Thyroid gland (tissue), 4 donors: Measurements from ENCODE around the gene DAB2IP. TPM values are rescaled to one million over a fixed set of nuclear protein-coding genes. Genes with fewer than 3 reads are reported as not detected.

Experiments used
- DNase-seq, 2 donors: peaks; one replicate each; pipeline ENCODE4 v3.0.0-alpha.2; 2019
- H3K27ac ChIP-seq, 3 donors: fragments of 200-600 bp; sonication (generic); 1 replicate in 2 of 3; 2 replicates in 1 of 3; pipeline ENCODE4 v1.5.1; 2016 to 2019; ENCODE audit warnings: mild to moderate bottlenecking in 1 of 3, moderate library complexity in 1 of 3
- H3K27me3 ChIP-seq: fragments of 200-600 bp; sonication (generic); one replicate; pipeline ENCODE4 v1.5.1; 2019
- H3K36me3 ChIP-seq, 2 donors: fragments of 200-600 bp; sonication (generic); one replicate each; pipeline ENCODE4 v1.5.1; 2016 to 2019
- H3K4me1 ChIP-seq, 2 donors: fragments of 200-600 bp; sonication (generic); one replicate each; pipeline ENCODE4 v1.5.1; 2017 to 2019
- H3K4me3 ChIP-seq, 3 donors: fragments of 200-600 bp; sonication (generic); replicated peaks in 1 of 3; 1 replicate in 2 of 3; 2 replicates in 1 of 3; pipeline ENCODE4 v1.5.1; 2016; ENCODE audit warnings: mild to moderate bottlenecking in 1 of 3
- H3K9me3 ChIP-seq: fragments of 200-600 bp; sonication (generic); one replicate; pipeline ENCODE4 v1.5.1; 2017
- POLR2A ChIP-seq, 2 donors: fragments of 450-650 bp; IDR thresholded peaks; one replicate each; pipeline ENCODE4 v1.6.1; 2017; ENCODE audit warnings: antibody characterized with exemption in 2 of 2, mild to moderate bottlenecking in 2 of 2, moderate library complexity in 1 of 2
- WGBS, 2 donors: methylation state at CpG; one replicate each; pipeline ENCODE4 v1.1.5; 2017; 5-methylcytosine and 5-hydroxymethylcytosine counted together
- intact Hi-C: fragments of 100-400 bp; cut with DNase I; formaldehyde crosslinking; loops from one replicate; pipeline ENCODE4 v1.15.1; 2023
- total RNA-seq, 4 donors: library from RNA; depleted of rRNA; stranded (reverse); fragments of >200 nt; gene quantifications; one replicate each; pipeline ENCODE4 v1.2.3, GENCODE V29; 2016
- TF ChIP-seq, protein P1 (sequence below), 6 experiments: fragments of 200-600 bp in 3 of 6; fragments of 450-650 bp in 3 of 6; sonication (generic) in 3 of 6; IDR thresholded peaks; one replicate each; pipeline ENCODE4 v1.5.1; 2016 to 2019; ENCODE audit warnings: antibody characterized with exemption in 6 of 6, mild to moderate bottlenecking in 2 of 6, inconsistent platforms in 1 of 6, moderate library complexity in 1 of 6

DAB2IP gene
- total RNA-seq, 4 donors from 2014 or later, result 26.0 to 48.5 (median 38.2) TPM

GRCh38 chr9:121811751-121812150, 160.3 kb downstream of the DAB2IP start:
- Histone ChIP-seq H3K4me1 (no peaks in the 10 kb centered on the region), H3K36me3 (no peaks in the 10 kb centered on the region), H3K9me3 (no peaks in the 10 kb centered on the region), H3K27me3 (no peaks in the 10 kb centered on the region), H3K4me3 (no peak overlapping the region), H3K27ac (no peak overlapping the region)
- 92 to 93% methylated on average over 3 to 8 of the region's 10 CpGs for WGBS, 2 donors
- no peak for DNase-seq
- TF ChIP-seq, protein P1, sequence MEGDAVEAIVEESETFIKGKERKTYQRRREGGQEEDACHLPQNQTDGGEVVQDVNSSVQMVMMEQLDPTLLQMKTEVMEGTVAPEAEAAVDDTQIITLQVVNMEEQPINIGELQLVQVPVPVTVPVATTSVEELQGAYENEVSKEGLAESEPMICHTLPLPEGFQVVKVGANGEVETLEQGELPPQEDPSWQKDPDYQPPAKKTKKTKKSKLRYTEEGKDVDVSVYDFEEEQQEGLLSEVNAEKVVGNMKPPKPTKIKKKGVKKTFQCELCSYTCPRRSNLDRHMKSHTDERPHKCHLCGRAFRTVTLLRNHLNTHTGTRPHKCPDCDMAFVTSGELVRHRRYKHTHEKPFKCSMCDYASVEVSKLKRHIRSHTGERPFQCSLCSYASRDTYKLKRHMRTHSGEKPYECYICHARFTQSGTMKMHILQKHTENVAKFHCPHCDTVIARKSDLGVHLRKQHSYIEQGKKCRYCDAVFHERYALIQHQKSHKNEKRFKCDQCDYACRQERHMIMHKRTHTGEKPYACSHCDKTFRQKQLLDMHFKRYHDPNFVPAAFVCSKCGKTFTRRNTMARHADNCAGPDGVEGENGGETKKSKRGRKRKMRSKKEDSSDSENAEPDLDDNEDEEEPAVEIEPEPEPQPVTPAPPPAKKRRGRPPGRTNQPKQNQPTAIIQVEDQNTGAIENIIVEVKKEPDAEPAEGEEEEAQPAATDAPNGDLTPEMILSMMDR (IDR thresholded peaks at IDR 0.05), result no peak
- TF ChIP-seq POLR2A (IDR thresholded peaks at IDR 0.05), result no peak
- intact Hi-C loops, result no loop called here

GRCh38 chr9:121812159-121812735, 160.8 kb downstream of the DAB2IP start:
- 83 to 92% methylated on average over 7 to 12 of the region's 12 CpGs for WGBS, 2 donors
- no peaks in the 10 kb centered on the region for H3K9me3 ChIP-seq

GRCh38 chr9:121813519-121814210, 162.2 kb downstream of the DAB2IP start:
- WGBS, 2 donors, result 89 to 91% methylated on average over 13 of the region's 13 CpGs
- Histone ChIP-seq H3K36me3 (no peaks in the 10 kb centered on the region), H3K27me3 (no peaks in the 10 kb centered on the region), H3K27ac (no peak overlapping the region), H3K4me3 (no peak overlapping the region), H3K4me1 (no peaks in the 10 kb centered on the region), H3K9me3 (no peaks in the 10 kb centered on the region)
- no peak for DNase-seq
- intact Hi-C loops, result no loop called here
- TF ChIP-seq POLR2A (IDR thresholded peaks at IDR 0.05), result no peak
- TF ChIP-seq, protein P1 (IDR thresholded peaks at IDR 0.05), result no peak

More at GRCh38 chr9:121812159-121812735, 160.8 kb downstream of the DAB2IP start:
- H3K36me3 ChIP-seq, result no peaks in the 10 kb centered on the region
- intact Hi-C loops, result no loop called here
- H3K27ac ChIP-seq, result no peak overlapping the region
- no peak for DNase-seq
- H3K4me3 ChIP-seq, result no peak overlapping the region
- no peaks in the 10 kb centered on the region for H3K4me1 ChIP-seq
- TF ChIP-seq, protein P1 (IDR thresholded peaks at IDR 0.05), result no peak
- no peak for TF ChIP-seq POLR2A (IDR thresholded peaks at IDR 0.05)
- no peaks in the 10 kb centered on the region for H3K27me3 ChIP-seq

GRCh38 chr9:121814594-121814993, 163.2 kb downstream of the DAB2IP start:
- WGBS, 2 donors, result 87 to 88% methylated on average over 7 to 11 of the region's 11 CpGs
- H3K9me3 ChIP-seq, result no peaks in the 10 kb centered on the region
- no peaks in the 10 kb centered on the region for H3K27me3 ChIP-seq
- TF ChIP-seq POLR2A (IDR thresholded peaks at IDR 0.05), result no peak
- H3K4me3 ChIP-seq, result no peak overlapping the region
- H3K4me1 ChIP-seq, result peaks cover 2 to 4% of the 10 kb centered on the region in 2 donors
- intact Hi-C loops, result no loop called here
- no peak for DNase-seq
- no peaks in the 10 kb centered on the region for H3K36me3 ChIP-seq
- no peak overlapping the region for H3K27ac ChIP-seq

DNA sequence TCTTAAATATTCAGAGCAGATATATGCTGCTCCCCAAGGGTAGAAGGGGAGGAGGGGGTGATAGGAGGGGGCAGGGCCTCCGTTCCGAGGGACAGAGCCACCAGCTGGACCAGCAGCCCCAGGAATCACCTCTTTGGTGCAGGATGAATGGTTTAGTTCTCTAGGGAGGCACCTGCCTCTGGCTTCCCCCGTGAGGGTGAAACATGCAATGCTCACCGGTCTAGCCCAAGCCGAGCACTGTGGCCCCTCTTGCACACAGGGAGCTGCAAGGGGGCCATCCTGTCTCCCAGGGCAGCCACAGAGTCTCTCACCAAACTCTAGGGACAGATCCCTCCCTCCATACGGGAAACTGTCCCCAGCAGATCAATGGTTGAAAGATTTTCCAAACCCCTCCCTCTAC, 163.7 kb downstream of the DAB2IP start:
- 90 to 96% methylated on average over 5 to 6 of the region's 6 CpGs for WGBS, 2 donors
- intact Hi-C loops, result no loop called here
- H3K36me3 ChIP-seq, result no peaks in the 10 kb centered on the region
- H3K4me1 ChIP-seq, result peaks cover 7% of the 10 kb centered on the region in 2 donors
- no peaks in the 10 kb centered on the region for H3K27me3 ChIP-seq
- no peak for TF ChIP-seq POLR2A (IDR thresholded peaks at IDR 0.05)
- TF ChIP-seq, protein P1 (IDR thresholded peaks at IDR 0.05), result no peak
- no peak overlapping the region for H3K27ac ChIP-seq
- no peak for DNase-seq
- no peaks in the 10 kb centered on the region for H3K9me3 ChIP-seq
- H3K4me3 ChIP-seq, result no peak overlapping the region
